Panc1 (cell line): ENCODE results near the gene GCC2. TPM values are rescaled to one million over a fixed set of nuclear protein-coding genes. Genes with fewer than 3 reads are reported as not detected.

Experiments
- ATAC-seq: fragments of 200-7000 bp; cut with Tn5 transposase; 2 replicates; pipeline ENCODE4 v1.9.1; 2020; ENCODE audit warnings: mild to moderate bottlenecking, moderate library complexity
- BruUV-seq: library from RNA; stranded (reverse); fragments of 400-500 nt; replicated peaks from 2 replicates; lab custom pipeline; 2021; lab: Mats Ljungman, UMichigan
- CTCF ChIA-PET: fragments of 300-600 bp; sonication (Branson Sonifier 250); formaldehyde crosslinking; loops from one replicate; lab custom pipeline; 2022; ENCODE audit warnings: antibody characterized with exemption; lab: Charles Lee
- POLR2A ChIA-PET: fragments of 300-600 bp; sonication (Branson Sonifier 250); formaldehyde crosslinking; loops from one replicate; lab custom pipeline; 2022; ENCODE audit warnings: antibody characterized with exemption; lab: Charles Lee
- DNase-seq: peaks from one replicate; pipeline ENCODE4 v3.0.0-alpha.2; 2010; ENCODE audit warnings: low read depth, low spot score
- H3K27ac ChIP-seq: 2 replicates; pipeline ENCODE4 v1.5.1; 2011; ENCODE audit warnings: mild to moderate bottlenecking, low read length, inconsistent platforms
- H3K27me3 ChIP-seq: fragments of 200-500 bp; sonication (Bioruptor generic); 2 replicates; pipeline ENCODE4 v1.6.0; 2014; ENCODE audit warnings: low read length, inconsistent platforms; ENCODE audit not compliant: control insufficient read depth, insufficient read depth
- H3K36me3 ChIP-seq: fragments of 200-500 bp; sonication (Bioruptor generic); 2 replicates; pipeline ENCODE4 v1.5.1; 2014; ENCODE audit warnings: inconsistent platforms, mild to moderate bottlenecking, low read length, moderate library complexity; ENCODE audit not compliant: control insufficient read depth, insufficient read depth
- H3K4me1 ChIP-seq: 2 replicates; pipeline ENCODE4 v1.5.1; 2011; ENCODE audit warnings: inconsistent platforms, mild to moderate bottlenecking, low read length, moderate library complexity; ENCODE audit not compliant: control insufficient read depth, insufficient read depth
- H3K4me3 ChIP-seq, 2 experiments: 2 replicates each; pipeline ENCODE4 v1.5.1; 2011 to 2012; ENCODE audit warnings: low read depth in 2 of 2, low read length in 2 of 2, mild to moderate bottlenecking in 2 of 2, inconsistent platforms in 1 of 2, moderate library complexity in 1 of 2
- H3K9me3 ChIP-seq: fragments of 200-500 bp; sonication (Bioruptor generic); 2 replicates; pipeline ENCODE4 v1.5.1; 2014; ENCODE audit warnings: low read depth, mild to moderate bottlenecking, inconsistent platforms, low read length, moderate library complexity; ENCODE audit not compliant: control insufficient read depth, insufficient read depth
- CTCF ChIP-seq: fragments of 450-650 bp; IDR thresholded peaks from 2 replicates; pipeline ENCODE4 v1.5.1; 2017; ENCODE audit warnings: mild to moderate bottlenecking
- POLR2AphosphoS5 ChIP-seq: IDR thresholded peaks from 2 replicates; pipeline ENCODE4 v1.6.1; 2012; ENCODE audit warnings: mild to moderate bottlenecking, low read depth, low read length, moderate library complexity
- REST ChIP-seq, 2 experiments: IDR thresholded peaks; 2 replicates each; pipeline ENCODE4 v1.6.1; 2011 to 2012; ENCODE audit warnings: low read depth in 2 of 2, control low read depth in 1 of 2, low read length in 1 of 2, mild to moderate bottlenecking in 1 of 2, moderate library complexity in 1 of 2; ENCODE audit not compliant: insufficient read depth in 1 of 2
- SIN3A ChIP-seq: IDR thresholded peaks from 2 replicates; pipeline ENCODE4 v1.6.1; 2012; ENCODE audit warnings: low read depth, mild to moderate bottlenecking, low read length, moderate library complexity, borderline replicate concordance; ENCODE audit not compliant: insufficient read depth
- TCF7L2 ChIP-seq: IDR thresholded peaks from 2 replicates; pipeline ENCODE4 v1.6.1; 2011; ENCODE audit warnings: mild to moderate bottlenecking, low read depth, low read length, inconsistent platforms
- in situ Hi-C: cut with HindIII; loops from 2 replicates; pipeline ENCODE4 v1.10.0; 2016; ENCODE audit warnings: low sequenced_read_pairs, low pct_unique_long_range_greater_than_20kb
- intact Hi-C: fragments of 100-400 bp; cut with micrococcal nuclease; formaldehyde crosslinking; loops from one replicate; pipeline ENCODE4 v1.10.0; 2022; ENCODE audit not compliant: unreplicated experiment
- total RNA-seq: library from RNA; stranded (reverse); gene quantifications from one replicate; pipeline ENCODE4 v1.2.1, GENCODE V29; 2021; ENCODE audit not compliant: unreplicated experiment

The GCC2 gene
- total RNA-seq, 1 experiment from 2014 or later: 23.4 TPM

- ATAC-seq (peak; percentile 98), DNase-seq (no peak)
- Histone ChIP-seq H3K27ac (peak within 1 kb of the TSS; percentile 93), H3K4me1 (peaks cover 45% of the 10 kb centered on the region), H3K27me3 (no peaks in the 10 kb centered on the region), H3K9me3 (no peaks in the 10 kb centered on the region), H3K4me3 (peak within 1 kb of the TSS; percentile 73 to 76), H3K36me3 (no peaks in the 10 kb centered on the region)
- intact Hi-C loops: no loop called here
- no TSS peak for BruUV-seq
- TF ChIP-seq CTCF: peak; percentile 36
- peak; percentile 78; the same call in 1 of the 2 replicates for TF ChIP-seq POLR2AphosphoS5
- peak; percentile 39; the same call in 1 of the 2 replicates for TF ChIP-seq SIN3A
- no peak for TF ChIP-seq TCF7L2
- ChIA-PET CTCF (interaction anchor here (0.6 kb wide), 1 partner anchor 48 kb away, joined by 3 read pairs; no protein-coding TSS in a partner anchor), POLR2A (interaction anchor here (0.6 to 1.7 kb wide), 2 partner anchors 43 to 86 kb away, joined by 3 to 6 read pairs; partner anchors contain the start of gene GCC2)
- in situ Hi-C loops: no loop called here
Measured at GRCh38 chr2:108533832-108534583, 85.0 kb downstream of the GCC2 start, which contains the start of gene LIMS1. TSS of gene LIMS1 (plus strand) at chr2:108534470. CDS start at chr2:108534563, 93 bp downstream.

- Histone ChIP-seq H3K36me3 (no peaks in the 10 kb centered on the region), H3K27ac (peak overlapping the region; percentile 80), H3K4me3 (peak overlapping the region; percentile 73 to 74), H3K4me1 (peaks cover 45% of the 10 kb centered on the region), H3K9me3 (no peaks in the 10 kb centered on the region), H3K27me3 (no peaks in the 10 kb centered on the region)
- ATAC-seq (no peak), DNase-seq (no peak)
- intact Hi-C loops: loop anchor here (5.0 kb wide), 1 partner anchor 43 kb away; no protein-coding TSS in a partner anchor
- in situ Hi-C loops: no loop called here
- ChIA-PET POLR2A (interaction anchor here (0.6 kb wide), 1 partner anchor 85 kb away, joined by 5 read pairs; the partner anchor contains the start of gene GCC2), CTCF (interaction anchor here (0.6 kb wide), 1 partner anchor 47 kb away, joined by 3 read pairs; no protein-coding TSS in a partner anchor)
- no TSS peak for BruUV-seq
- TF ChIP-seq POLR2AphosphoS5: no peak
- no peak for TF ChIP-seq TCF7L2
- no peak for TF ChIP-seq SIN3A
- TF ChIP-seq CTCF: no peak
- no peak for TF ChIP-seq REST (IDR thresholded peaks at IDR 0.05; ENCODE audit: insufficient read depth in 1 of 2, low read depth in 2 of 2, low read length in 1 of 2)
Measured at GRCh38 chr2:108534584-108535356, 85.8 kb downstream of the GCC2 start.
